ENCODE data around the gene FRY. TPM values are rescaled to one million over a fixed set of nuclear protein-coding genes. Genes with fewer than 3 reads are reported as not detected.
"Not testable (repeated sequence)": the region's sequence is repeated elsewhere in the genome, so short reads cannot be mapped to it uniquely, and the experiment has no call there.

Gene FRY
- 29.6 TPM for total RNA-seq (ENCODE audit: insufficient read depth, low replicate concordance)

- peak; percentile 87 for DNase-seq (ENCODE audit: low spot score)
These were observed at the start of gene FRY for GRCh38 chr13:32031025-32031814. Gene FRY (plus strand): TSS chr13:32031774. CDS start chr13:32031796, 22 bp downstream.

DNA sequence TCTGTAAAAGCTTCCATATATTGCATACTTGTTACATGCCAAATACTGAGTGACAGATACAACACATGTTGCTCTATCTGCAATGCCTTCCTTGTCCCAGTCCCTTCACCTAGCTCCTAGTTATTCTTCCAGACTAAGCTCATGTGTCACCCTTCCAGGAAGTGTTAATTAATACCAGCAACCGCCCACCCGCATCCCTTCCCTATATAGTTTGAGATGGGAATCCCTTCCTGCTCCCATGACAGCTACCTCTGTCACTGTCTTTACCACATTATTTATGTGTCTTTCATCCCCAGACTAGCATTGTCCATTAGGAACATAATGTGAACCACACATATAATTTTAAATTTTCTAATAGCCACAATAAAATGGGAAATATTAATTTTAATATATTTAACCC lies 49.5 kb upstream of the FRY start:
- DNase-seq (ENCODE audit: low spot score): no peak

- DNase-seq (ENCODE audit: low spot score): peak; percentile 34
These were observed 49.0 kb upstream of the FRY start for GRCh38 chr13:31982540-31982939.

DNA sequence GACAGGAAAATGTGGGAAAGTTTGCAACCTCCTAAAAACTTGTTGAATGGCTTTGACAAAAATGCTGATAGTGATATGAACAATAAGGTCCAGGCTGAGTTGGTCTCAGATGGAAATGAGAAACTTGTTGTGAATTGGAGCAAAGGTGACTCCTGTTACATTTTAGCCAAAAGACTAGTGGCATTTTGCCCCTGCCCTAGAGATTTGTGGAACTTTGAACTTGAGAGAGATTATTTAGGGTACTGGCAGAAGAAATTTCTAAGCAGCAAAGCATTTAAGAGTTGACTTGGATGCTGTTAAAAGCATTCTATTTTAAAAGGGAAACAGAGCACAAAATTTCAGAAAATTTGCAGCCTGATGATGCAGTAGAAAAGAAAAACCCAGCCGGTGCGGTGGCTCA lies 47.9 kb upstream of the FRY start:
- DNase-seq (ENCODE audit: low spot score): not testable (repeated sequence)

- not testable (repeated sequence) for DNase-seq (ENCODE audit: low spot score)
These were observed 47.2 kb upstream of the FRY start for GRCh38 chr13:31984388-31984787.

GRCh38 chr13:31986676-31987470 lies 44.7 kb upstream of the FRY start:
- no peak for DNase-seq (ENCODE audit: low spot score)

- no peak for DNase-seq (ENCODE audit: low spot score)
These were observed 43.9 kb upstream of the FRY start for GRCh38 chr13:31987535-31988170.

GRCh38 chr13:31994367-31994766 lies 37.2 kb upstream of the FRY start:
- not testable (repeated sequence) for DNase-seq (ENCODE audit: low spot score)

GRCh38 chr13:31996601-31997000 lies 35.0 kb upstream of the FRY start:
- no peak for DNase-seq (ENCODE audit: low spot score)

GRCh38 chr13:31997641-31998040 lies 33.9 kb upstream of the FRY start:
- no peak for DNase-seq (ENCODE audit: low spot score)

GRCh38 chr13:31998131-31998530 lies 33.4 kb upstream of the FRY start:
- DNase-seq (ENCODE audit: low spot score): peak; percentile 38

DNA sequence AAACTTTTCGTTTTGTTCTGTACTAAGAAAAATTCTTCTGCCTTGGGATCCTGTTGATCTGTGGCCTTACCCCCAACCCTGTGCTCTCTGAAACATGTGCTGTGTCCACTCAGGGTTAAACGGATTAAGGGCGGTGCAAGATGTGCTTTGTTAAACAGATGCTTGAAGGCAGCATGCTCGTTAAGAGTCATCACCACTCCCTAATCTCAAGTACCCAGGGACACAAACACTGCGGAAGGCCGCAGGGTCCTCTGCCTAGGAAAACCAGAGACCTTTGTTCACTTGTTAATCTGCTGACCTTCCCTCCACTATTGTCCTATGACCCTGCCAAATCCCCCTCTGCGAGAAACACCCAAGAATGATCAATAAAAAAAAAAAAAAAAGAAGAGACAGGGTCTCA lies 30.8 kb upstream of the FRY start:
- not testable (repeated sequence) for DNase-seq (ENCODE audit: low spot score)

- peak; percentile 38 for DNase-seq (ENCODE audit: low spot score)
These were observed 30.3 kb upstream of the FRY start for GRCh38 chr13:32001154-32001768.

DNA sequence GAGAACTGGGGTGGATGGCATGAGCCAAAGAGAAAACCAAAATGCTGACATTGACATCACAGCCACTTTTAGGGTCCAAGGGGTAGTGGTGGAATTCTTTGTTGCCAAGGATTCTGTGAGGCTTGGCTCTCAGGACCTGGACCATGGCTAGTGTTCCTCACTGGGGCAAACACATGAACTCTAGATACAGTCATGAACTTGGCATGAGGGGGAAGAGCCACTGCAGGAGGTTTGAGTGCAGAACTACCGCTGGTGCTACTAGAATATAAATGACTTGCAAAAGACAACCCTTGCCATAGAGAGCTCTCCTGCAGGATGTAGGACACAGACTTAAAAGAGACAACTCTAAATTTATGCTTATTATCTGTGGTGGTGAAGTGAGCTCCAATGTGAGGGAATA lies 29.8 kb upstream of the FRY start:
- DNase-seq (ENCODE audit: low spot score): no peak

- DNase-seq (ENCODE audit: low spot score): no peak
These were observed 28.7 kb upstream of the FRY start for GRCh38 chr13:32002873-32003272.

DNA sequence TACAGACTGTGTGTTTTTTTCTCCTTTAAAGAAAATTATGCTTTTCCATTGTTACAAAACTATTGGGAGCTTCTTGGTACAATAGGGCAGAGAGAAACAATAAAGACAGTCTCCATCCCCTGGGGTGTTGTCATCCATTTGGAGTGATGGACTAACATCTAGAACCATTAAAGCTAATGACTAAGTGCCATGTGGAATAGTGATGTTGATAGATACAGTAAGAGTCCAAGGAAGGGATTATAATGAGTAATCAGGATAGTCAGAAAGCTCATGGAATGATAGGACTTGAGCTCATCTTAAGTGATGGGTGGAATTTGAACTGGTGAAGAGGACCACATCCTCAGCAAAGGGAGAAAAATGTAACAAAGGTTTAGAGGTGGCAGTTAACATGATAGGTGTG lies 24.1 kb upstream of the FRY start:
- DNase-seq (ENCODE audit: low spot score): no peak

DNA sequence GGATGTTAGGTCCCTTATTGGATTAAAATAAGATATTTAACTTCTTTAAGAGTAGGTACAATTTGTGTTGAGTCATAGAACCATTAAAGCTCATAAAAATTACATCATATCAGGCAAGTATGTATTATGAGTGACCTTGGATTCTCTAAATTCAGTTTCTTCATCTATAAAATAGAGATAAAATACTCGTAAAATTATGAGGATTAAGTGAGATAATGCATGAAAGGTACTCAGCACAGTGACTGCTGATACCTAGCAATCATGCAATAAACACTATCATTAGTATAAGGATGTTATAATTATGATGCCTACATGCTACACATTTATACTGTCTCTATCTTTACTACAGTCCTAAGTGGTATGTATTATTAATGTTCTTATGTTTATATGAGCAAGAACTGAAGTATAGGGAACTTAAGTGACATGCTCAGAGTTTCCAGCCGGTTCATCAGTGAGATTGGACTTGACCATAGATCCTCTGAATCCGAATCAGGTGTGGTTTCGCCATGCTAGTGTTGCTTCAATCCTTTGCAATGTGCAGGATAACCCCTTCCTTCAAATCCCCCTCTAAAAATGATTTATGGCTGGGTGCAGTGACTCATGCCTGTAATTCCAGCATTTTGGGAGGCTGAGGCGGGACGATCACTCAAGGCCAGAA lies 22.9 kb upstream of the FRY start:
- no peak for DNase-seq (ENCODE audit: low spot score)

- DNase-seq (ENCODE audit: low spot score): no peak
These were observed 22.2 kb upstream of the FRY start for GRCh38 chr13:32009362-32009761.

GRCh38 chr13:32010136-32010535 lies 21.4 kb upstream of the FRY start:
- no peak for DNase-seq (ENCODE audit: low spot score)

DNA sequence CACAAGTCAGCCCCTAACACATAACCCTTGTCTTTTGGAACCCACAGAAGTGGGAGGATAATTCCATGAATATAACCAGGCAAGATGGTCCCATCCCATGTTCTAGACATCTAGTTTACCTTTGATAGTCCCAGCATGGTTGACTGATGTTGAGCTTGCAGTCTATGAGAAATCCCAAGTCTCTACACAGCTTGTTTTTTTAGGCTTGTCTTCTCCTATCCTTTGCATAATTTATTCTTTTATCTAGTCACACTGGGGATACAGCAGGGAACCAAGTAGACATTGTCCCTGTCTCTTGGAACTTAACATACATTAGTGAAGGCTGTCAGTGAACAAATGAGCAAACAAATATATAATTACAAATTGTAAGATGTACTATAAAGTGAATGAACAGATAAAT lies 19.6 kb upstream of the FRY start:
- no peak for DNase-seq (ENCODE audit: low spot score)

- no peak for DNase-seq (ENCODE audit: low spot score)
These were observed 18.4 kb upstream of the FRY start for GRCh38 chr13:32013181-32013580.
